ENCODE results near the gene ANKS1B. TPM values are rescaled to one million over a fixed set of nuclear protein-coding genes. Genes with fewer than 3 reads are reported as not detected.
A peak's percentile ranks its signal among the peaks of the same experiment; 100 is the strongest.

ANKS1B gene
- total and polyA plus RNA-seq, 10 of the 15 experiments (the other 5 are each of a cell fraction or from before 2014, with no cell fraction given) = 0.16 to 1.3 (median 0.82) TPM; not detected in 7

DNA sequence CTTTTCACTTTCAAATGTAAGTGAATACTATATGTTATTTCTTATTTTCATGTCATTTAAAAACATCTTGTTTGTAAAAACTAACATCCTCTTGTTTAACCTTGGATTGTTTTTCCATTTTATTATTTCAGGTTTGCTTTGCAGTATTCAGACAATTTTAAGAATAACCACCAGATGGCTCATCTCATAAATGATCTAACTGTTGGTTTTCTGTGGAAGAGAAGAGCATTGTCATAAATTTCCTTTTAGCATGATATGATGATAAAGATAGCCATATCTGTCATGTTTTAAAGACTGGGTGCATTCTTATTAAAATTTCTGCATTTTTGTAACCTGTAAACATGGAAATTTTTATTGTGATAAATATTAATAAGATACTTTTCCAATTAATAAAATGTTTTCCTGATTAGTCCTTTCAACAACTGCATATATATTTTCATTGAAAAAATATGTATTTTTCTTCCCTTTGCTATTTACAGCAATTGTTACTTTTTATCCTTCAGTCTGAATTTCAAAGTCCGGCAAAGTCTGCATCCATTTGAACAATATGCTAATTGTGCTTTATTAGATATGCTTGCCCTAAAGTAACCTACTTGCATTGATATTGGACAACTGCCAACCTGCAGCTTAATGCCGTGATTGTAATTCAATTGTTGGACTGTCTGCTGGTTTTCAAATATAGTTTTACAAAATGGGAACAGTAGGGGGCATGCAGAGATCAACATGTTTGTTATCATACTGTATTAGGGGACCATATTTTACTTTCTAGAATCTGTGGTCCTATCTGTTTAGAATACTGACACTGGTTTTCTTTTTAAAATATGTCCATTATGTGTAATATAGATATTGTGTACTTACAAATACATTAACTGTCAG is 173.8 kb downstream of the ANKS1B start:
- ChIA-PET POLR2A (no interaction called here), RAD21 (ENCODE audit: unreplicated experiment) (no interaction called here), CTCF (no interaction called here), SMC1A (ENCODE audit: uncharacterized antibody, unreplicated experiment) (no interaction called here)
- no peaks in the 10 kb centered on the region for H3K9me3 ChIP-seq (replicated peaks; ENCODE audit: control insufficient read depth, insufficient read depth, low read length)
- H3K4me1 ChIP-seq (ENCODE audit: control insufficient read depth, insufficient read depth, low read length) = no peaks in the 10 kb centered on the region
- H3K36me3 ChIP-seq (ENCODE audit: control insufficient read depth in 2 of 2, insufficient read depth in 2 of 2, low read length in 1 of 2) = no peaks in the 10 kb centered on the region
- H3K79me2 ChIP-seq (ENCODE audit: control insufficient read depth, insufficient read depth, low read length) = no peaks in the 10 kb centered on the region
- BruUV-seq (replicated peaks) = no TSS peak
- no peaks in the 10 kb centered on the region; a peak in 1 of 4 replicates for H3K27me3 ChIP-seq (replicated peaks in 1 of 2; ENCODE audit: control insufficient read depth in 2 of 2, insufficient read depth in 2 of 2, low read length in 1 of 2)
- no peak overlapping the region for H3K27ac ChIP-seq (ENCODE audit: control insufficient read depth, insufficient read depth)
- peak; percentile 21; the same call in 1 of the 3 replicates for ATAC-seq
- H4K20me1 ChIP-seq (ENCODE audit: control insufficient read depth, insufficient read depth) = no peaks in the 10 kb centered on the region
- no peak overlapping the region for H2AFZ ChIP-seq (ENCODE audit: control insufficient read depth, low read depth, low read length)
- peak; percentile 49 for FAIRE-seq
- H3K4me2 ChIP-seq (ENCODE audit: control insufficient read depth, insufficient read depth) = no peak overlapping the region
- H3K9ac ChIP-seq (ENCODE audit: control insufficient read depth, insufficient read depth, low read length) = no peak overlapping the region
- no peak for TF ChIP-seq ZNF384 (IDR thresholded peaks at IDR 0.05; ENCODE audit: borderline replicate concordance, low read depth, low read length)
- TF ChIP-seq SMC3 (IDR thresholded peaks at IDR 0.05; ENCODE audit: borderline replicate concordance, low read length) = peak; percentile 15; the same call in 1 of the 2 replicates
- TF ChIP-seq, protein P1, sequence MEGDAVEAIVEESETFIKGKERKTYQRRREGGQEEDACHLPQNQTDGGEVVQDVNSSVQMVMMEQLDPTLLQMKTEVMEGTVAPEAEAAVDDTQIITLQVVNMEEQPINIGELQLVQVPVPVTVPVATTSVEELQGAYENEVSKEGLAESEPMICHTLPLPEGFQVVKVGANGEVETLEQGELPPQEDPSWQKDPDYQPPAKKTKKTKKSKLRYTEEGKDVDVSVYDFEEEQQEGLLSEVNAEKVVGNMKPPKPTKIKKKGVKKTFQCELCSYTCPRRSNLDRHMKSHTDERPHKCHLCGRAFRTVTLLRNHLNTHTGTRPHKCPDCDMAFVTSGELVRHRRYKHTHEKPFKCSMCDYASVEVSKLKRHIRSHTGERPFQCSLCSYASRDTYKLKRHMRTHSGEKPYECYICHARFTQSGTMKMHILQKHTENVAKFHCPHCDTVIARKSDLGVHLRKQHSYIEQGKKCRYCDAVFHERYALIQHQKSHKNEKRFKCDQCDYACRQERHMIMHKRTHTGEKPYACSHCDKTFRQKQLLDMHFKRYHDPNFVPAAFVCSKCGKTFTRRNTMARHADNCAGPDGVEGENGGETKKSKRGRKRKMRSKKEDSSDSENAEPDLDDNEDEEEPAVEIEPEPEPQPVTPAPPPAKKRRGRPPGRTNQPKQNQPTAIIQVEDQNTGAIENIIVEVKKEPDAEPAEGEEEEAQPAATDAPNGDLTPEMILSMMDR (IDR thresholded peaks at IDR 0.05 in 2 of 3, conservative IDR thresholded peaks at IDR 0.05 in 1 of 3; ENCODE audit: control insufficient read depth in 2 of 3, extremely low read depth in 1 of 3, insufficient read depth in 1 of 3, low read depth in 3 of 3, low read length in 3 of 3) = peak; percentile 3 to 28 (median 14); a peak in 2 of 6 replicates
- peak; percentile 23 for TF ChIP-seq RAD21 (IDR thresholded peaks at IDR 0.05; ENCODE audit: insufficient read depth, low read depth, low read length)
- intact Hi-C loops (cut with micrococcal nuclease; ENCODE audit: unreplicated experiment) = loop anchor here (10.0 kb wide), 1 partner anchor 744 kb away; no protein-coding TSS in a partner anchor
- no peak overlapping the region for H3K4me3 ChIP-seq
- WGBS (ENCODE audit: insufficient coverage, insufficient replicate concordance, low lambda C conversion rate, missing lambda C conversion rate) = 2% methylated on average over 2 of the region's 2 CpGs
- in situ Hi-C loops (cut with MboI) = no loop called here
- DNase-seq (ENCODE audit: low read depth, low spot score) = no peak
